CD4-positive, alpha-beta T cell treated with Interleukin-10 for 1 hour (primary cell): ENCODE data around the gene P2RX2.

Source experiments
- DNase-seq: peaks from one replicate; pipeline ENCODE4 v3.0.0-alpha.2; 2020

P2RX2 gene

GRCh38 chr12:132641811-132642650 is 23.5 kb downstream of the P2RX2 start:
- no peak for DNase-seq

GRCh38 chr12:132642846-132643835 is 24.6 kb downstream of the P2RX2 start:
- DNase-seq, result no peak

GRCh38 chr12:132646850-132647249 is 28.3 kb downstream of the P2RX2 start:
- no peak for DNase-seq

GRCh38 chr12:132647858-132648257 is 29.3 kb downstream of the P2RX2 start:
- DNase-seq, result no peak

GRCh38 chr12:132648616-132649225 is 30.1 kb downstream of the P2RX2 start:
- no peak for DNase-seq

- no peak for DNase-seq
Observed at GRCh38 chr12:132649226-132649945, 30.8 kb downstream of the P2RX2 start.

GRCh38 chr12:132651444-132652100 is 33.0 kb downstream of the P2RX2 start:
- no peak for DNase-seq

GRCh38 chr12:132653567-132654290 is 35.2 kb downstream of the P2RX2 start:
- DNase-seq, result no peak

GRCh38 chr12:132657004-132657727 is 38.6 kb downstream of the P2RX2 start:
- no peak for DNase-seq

- no peak for DNase-seq
Observed at GRCh38 chr12:132658149-132658894, 39.7 kb downstream of the P2RX2 start.

GRCh38 chr12:132659146-132659545 is 40.6 kb downstream of the P2RX2 start:
- no peak for DNase-seq

- no peak for DNase-seq
Observed at GRCh38 chr12:132660052-132660451, 41.5 kb downstream of the P2RX2 start.

GRCh38 chr12:132660996-132661395 is 42.4 kb downstream of the P2RX2 start:
- no peak for DNase-seq

- DNase-seq, result no peak
Observed at GRCh38 chr12:132661972-132662371, 43.4 kb downstream of the P2RX2 start.

GRCh38 chr12:132662901-132663755 is 44.6 kb downstream of the P2RX2 start:
- no peak for DNase-seq

GRCh38 chr12:132664206-132665148 is 45.9 kb downstream of the P2RX2 start:
- no peak for DNase-seq

GRCh38 chr12:132665149-132665491 is 46.5 kb downstream of the P2RX2 start:
- no peak for DNase-seq

GRCh38 chr12:132665794-132666193 is 47.2 kb downstream of the P2RX2 start:
- no peak for DNase-seq
